SK-N-SH treated with all-trans-retinoic acid at 6 μM for 48 hours (cell line): ENCODE results near the gene GP1BA.

Source experiments
- ATAC-seq: fragments of 200-7000 bp; cut with Tn5 transposase; 3 replicates; pipeline ENCODE4 v1.9.1; 2020; ENCODE audit warnings: mild to moderate bottlenecking, moderate library complexity
- ARNTL ChIP-seq: fragments of 450-650 bp; formaldehyde crosslinking; IDR thresholded peaks from 2 replicates; pipeline ENCODE4 v1.5.0; 2020; ENCODE audit warnings: low read depth, mild to moderate bottlenecking, moderate library complexity, borderline replicate concordance
- BACH2 ChIP-seq: fragments of 250-450 bp; sonication (Bioruptor Pico); IDR thresholded peaks from 2 replicates; pipeline ENCODE4 v1.9.0; 2021; ENCODE audit warnings: mild to moderate bottlenecking, borderline replicate concordance
- ESRRG ChIP-seq: fragments of 250-450 bp; sonication (Bioruptor Pico); IDR thresholded peaks from 2 replicates; pipeline ENCODE4 v1.6.1; 2021; ENCODE audit warnings: mild to moderate bottlenecking
- GLIS3 ChIP-seq: fragments of 250-450 bp; sonication (Bioruptor Pico); IDR thresholded peaks from 2 replicates; pipeline ENCODE4 v1.5.0; 2020; ENCODE audit warnings: mild to moderate bottlenecking, moderate library complexity
- OSR1 ChIP-seq: fragments of 250-450 bp; sonication (Bioruptor Pico); IDR thresholded peaks from 2 replicates; pipeline ENCODE4 v1.8.0; 2022; ENCODE audit warnings: moderate library complexity, mild to moderate bottlenecking, inconsistent platforms
- PATZ1 ChIP-seq: fragments of 250-450 bp; sonication (Bioruptor Pico); IDR thresholded peaks from 2 replicates; pipeline ENCODE4 v1.8.0; 2020; ENCODE audit warnings: mild to moderate bottlenecking, moderate library complexity, borderline replicate concordance
- PPARA ChIP-seq: fragments of 250-450 bp; sonication (Bioruptor Pico); IDR thresholded peaks from 2 replicates; pipeline ENCODE4 v1.5.0; 2020; ENCODE audit warnings: mild to moderate bottlenecking, borderline replicate concordance
- SNAI2 ChIP-seq: fragments of 250-450 bp; sonication (Bioruptor Pico); IDR thresholded peaks from 2 replicates; pipeline ENCODE4 v1.5.0; 2020; ENCODE audit warnings: mild to moderate bottlenecking, moderate library complexity
- TCF4 ChIP-seq: fragments of 250-450 bp; sonication (Bioruptor Pico); IDR thresholded peaks from 2 replicates; pipeline ENCODE4 v1.8.0; 2021; ENCODE audit warnings: mild to moderate bottlenecking, moderate library complexity, borderline replicate concordance
- TOX ChIP-seq: fragments of 250-450 bp; sonication (Bioruptor Pico); IDR thresholded peaks from 2 replicates; pipeline ENCODE4 v1.8.0; 2021; ENCODE audit warnings: mild to moderate bottlenecking, moderate library complexity, borderline replicate concordance
- ZFP3 ChIP-seq: fragments of 250-450 bp; sonication (Bioruptor Pico); IDR thresholded peaks from 2 replicates; pipeline ENCODE4 v1.5.0; 2020; ENCODE audit warnings: mild to moderate bottlenecking, moderate library complexity
- ZNF565 ChIP-seq: fragments of 450-650 bp; formaldehyde crosslinking; conservative IDR thresholded peaks from 2 replicates; pipeline ENCODE4 v1.5.0; 2020; ENCODE audit warnings: low read depth, mild to moderate bottlenecking, moderate library complexity
- ZNF70 ChIP-seq: fragments of 450-650 bp; formaldehyde crosslinking; IDR thresholded peaks from 2 replicates; pipeline ENCODE4 v1.5.0; 2020; ENCODE audit warnings: mild to moderate bottlenecking, moderate library complexity
- ZNF8 ChIP-seq: fragments of 450-650 bp; formaldehyde crosslinking; IDR thresholded peaks from 2 replicates; pipeline ENCODE4 v1.5.0; 2020; ENCODE audit warnings: mild to moderate bottlenecking, moderate library complexity
- TF ChIP-seq, protein P1 (sequence below): fragments of 250-450 bp; sonication (Bioruptor Pico); IDR thresholded peaks from 2 replicates; pipeline ENCODE4 v1.5.0; 2020; ENCODE audit warnings: mild to moderate bottlenecking, moderate library complexity
- TF ChIP-seq, protein P2 (sequence below): fragments of 250-450 bp; sonication (Bioruptor Pico); IDR thresholded peaks from 2 replicates; pipeline ENCODE4 v1.5.1; 2021; ENCODE audit warnings: mild to moderate bottlenecking, moderate library complexity
- TF ChIP-seq, protein P3 (sequence below): fragments of 250-450 bp; sonication (Bioruptor Pico); IDR thresholded peaks from 2 replicates; pipeline ENCODE4 v1.5.1; 2020; ENCODE audit warnings: low read depth, mild to moderate bottlenecking, moderate library complexity

GP1BA gene

GRCh38 chr17:4939796-4940554 lies 7.9 kb downstream of the GP1BA start, which contains the start of the genes RNF167 and SLC25A11:
Gene RNF167 (plus strand): TSS chr17:4940268. CDS start chr17:4940910, 642 bp downstream.
Gene SLC25A11 (minus strand): TSS chr17:4940046. CDS start chr17:4939910, 136 bp downstream.
- peak; percentile 87 for ATAC-seq
- TF ChIP-seq BACH2 (CRISPR knock-in tag) (no peak), OSR1 (no peak), ARNTL (CRISPR knock-in tag) (no peak), ZNF70 (CRISPR knock-in tag) (peak; percentile 12; the same call in 1 of the 2 replicates), TOX (CRISPR knock-in tag) (no peak), PATZ1 (CRISPR knock-in tag) (no peak), ZFP3 (CRISPR knock-in tag) (no peak; the same call in 1 of the 2 replicates), GLIS3 (CRISPR knock-in tag) (no peak), ZNF8 (CRISPR knock-in tag) (no peak), SNAI2 (CRISPR knock-in tag) (peak; percentile 94; the same call in 1 of the 2 replicates), TCF4 (no peak), ZNF565 (peak; percentile 80; the same call in 1 of the 2 replicates), PPARA (CRISPR knock-in tag) (no peak)
- TF ChIP-seq, protein P1, sequence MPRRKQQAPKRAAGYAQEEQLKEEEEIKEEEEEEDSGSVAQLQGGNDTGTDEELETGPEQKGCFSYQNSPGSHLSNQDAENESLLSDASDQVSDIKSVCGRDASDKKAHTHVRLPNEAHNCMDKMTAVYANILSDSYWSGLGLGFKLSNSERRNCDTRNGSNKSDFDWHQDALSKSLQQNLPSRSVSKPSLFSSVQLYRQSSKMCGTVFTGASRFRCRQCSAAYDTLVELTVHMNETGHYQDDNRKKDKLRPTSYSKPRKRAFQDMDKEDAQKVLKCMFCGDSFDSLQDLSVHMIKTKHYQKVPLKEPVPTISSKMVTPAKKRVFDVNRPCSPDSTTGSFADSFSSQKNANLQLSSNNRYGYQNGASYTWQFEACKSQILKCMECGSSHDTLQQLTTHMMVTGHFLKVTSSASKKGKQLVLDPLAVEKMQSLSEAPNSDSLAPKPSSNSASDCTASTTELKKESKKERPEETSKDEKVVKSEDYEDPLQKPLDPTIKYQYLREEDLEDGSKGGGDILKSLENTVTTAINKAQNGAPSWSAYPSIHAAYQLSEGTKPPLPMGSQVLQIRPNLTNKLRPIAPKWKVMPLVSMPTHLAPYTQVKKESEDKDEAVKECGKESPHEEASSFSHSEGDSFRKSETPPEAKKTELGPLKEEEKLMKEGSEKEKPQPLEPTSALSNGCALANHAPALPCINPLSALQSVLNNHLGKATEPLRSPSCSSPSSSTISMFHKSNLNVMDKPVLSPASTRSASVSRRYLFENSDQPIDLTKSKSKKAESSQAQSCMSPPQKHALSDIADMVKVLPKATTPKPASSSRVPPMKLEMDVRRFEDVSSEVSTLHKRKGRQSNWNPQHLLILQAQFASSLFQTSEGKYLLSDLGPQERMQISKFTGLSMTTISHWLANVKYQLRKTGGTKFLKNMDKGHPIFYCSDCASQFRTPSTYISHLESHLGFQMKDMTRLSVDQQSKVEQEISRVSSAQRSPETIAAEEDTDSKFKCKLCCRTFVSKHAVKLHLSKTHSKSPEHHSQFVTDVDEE (CRISPR knock-in tag), result peak; percentile 83
- TF ChIP-seq, protein P2, sequence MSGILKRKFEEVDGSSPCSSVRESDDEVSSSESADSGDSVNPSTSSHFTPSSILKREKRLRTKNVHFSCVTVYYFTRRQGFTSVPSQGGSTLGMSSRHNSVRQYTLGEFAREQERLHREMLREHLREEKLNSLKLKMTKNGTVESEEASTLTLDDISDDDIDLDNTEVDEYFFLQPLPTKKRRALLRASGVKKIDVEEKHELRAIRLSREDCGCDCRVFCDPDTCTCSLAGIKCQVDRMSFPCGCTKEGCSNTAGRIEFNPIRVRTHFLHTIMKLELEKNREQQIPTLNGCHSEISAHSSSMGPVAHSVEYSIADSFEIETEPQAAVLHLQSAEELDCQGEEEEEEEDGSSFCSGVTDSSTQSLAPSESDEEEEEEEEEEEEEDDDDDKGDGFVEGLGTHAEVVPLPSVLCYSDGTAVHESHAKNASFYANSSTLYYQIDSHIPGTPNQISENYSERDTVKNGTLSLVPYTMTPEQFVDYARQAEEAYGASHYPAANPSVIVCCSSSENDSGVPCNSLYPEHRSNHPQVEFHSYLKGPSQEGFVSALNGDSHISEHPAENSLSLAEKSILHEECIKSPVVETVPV (CRISPR knock-in tag), result no peak

- ATAC-seq, result peak; percentile 73
- TF ChIP-seq, protein P3, sequence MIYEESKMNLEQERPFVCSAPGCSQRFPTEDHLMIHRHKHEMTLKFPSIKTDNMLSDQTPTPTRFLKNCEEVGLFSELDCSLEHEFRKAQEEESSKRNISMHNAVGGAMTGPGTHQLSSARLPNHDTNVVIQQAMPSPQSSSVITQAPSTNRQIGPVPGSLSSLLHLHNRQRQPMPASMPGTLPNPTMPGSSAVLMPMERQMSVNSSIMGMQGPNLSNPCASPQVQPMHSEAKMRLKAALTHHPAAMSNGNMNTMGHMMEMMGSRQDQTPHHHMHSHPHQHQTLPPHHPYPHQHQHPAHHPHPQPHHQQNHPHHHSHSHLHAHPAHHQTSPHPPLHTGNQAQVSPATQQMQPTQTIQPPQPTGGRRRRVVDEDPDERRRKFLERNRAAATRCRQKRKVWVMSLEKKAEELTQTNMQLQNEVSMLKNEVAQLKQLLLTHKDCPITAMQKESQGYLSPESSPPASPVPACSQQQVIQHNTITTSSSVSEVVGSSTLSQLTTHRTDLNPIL (CRISPR knock-in tag), result no peak
- no peak for TF ChIP-seq ESRRG (CRISPR knock-in tag)
- TF ChIP-seq, all 23 proteins: peak for 0
These were observed 8.7 kb downstream of the GP1BA start for GRCh38 chr17:4940555-4941318.

DNA sequence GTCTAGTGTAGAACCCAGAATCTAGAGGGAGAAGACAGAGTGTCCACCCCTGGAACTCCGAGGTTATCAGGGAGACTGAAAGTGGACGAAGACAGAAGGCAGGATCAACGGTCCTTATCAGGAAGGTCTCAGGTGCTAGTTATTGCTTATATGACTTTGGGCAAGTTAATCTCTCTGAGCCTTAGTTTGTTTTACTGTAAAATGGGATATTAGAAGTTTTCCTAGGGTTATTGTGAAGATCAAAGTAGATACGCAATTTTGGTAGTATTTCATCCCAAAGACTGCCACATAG lies 9.2 kb downstream of the GP1BA start:
- no peak for ATAC-seq
- TF ChIP-seq ESRRG (CRISPR knock-in tag), result no peak
- TF ChIP-seq ZFP3 (CRISPR knock-in tag), result no peak
- no peak for TF ChIP-seq GLIS3 (CRISPR knock-in tag)
- TF ChIP-seq PATZ1 (CRISPR knock-in tag), result no peak
